T-helper 2 cell treated with Interferon-gamma antibody and Interleukin-4, amounts not matched to agents 5 μg/mL and 100 μg/mL, for 36 hours (primary cell): ENCODE data around the gene ZMYM2.

ENCODE experiments used
- DNase-seq: peaks from one replicate; pipeline ENCODE4 v3.0.0; 2021; ENCODE audit warnings: low spot score
- H3K27ac Mint-ChIP-seq: one replicate; pipeline ENCODE4 v1.8.0; 2021; ENCODE audit warnings: mild to moderate bottlenecking, mixed read lengths
- H3K27me3 Mint-ChIP-seq: one replicate; pipeline ENCODE4 v1.8.0; 2021; ENCODE audit warnings: low read depth, mixed read lengths
- H3K36me3 Mint-ChIP-seq: one replicate; pipeline ENCODE4 v1.8.0; 2021; ENCODE audit warnings: low read depth, mixed read lengths
- H3K4me1 Mint-ChIP-seq: one replicate; pipeline ENCODE4 v1.8.0; 2021; ENCODE audit warnings: low read depth, mixed read lengths
- H3K4me3 Mint-ChIP-seq: one replicate; pipeline ENCODE4 v1.8.0; 2022; ENCODE audit warnings: mild to moderate bottlenecking, moderate library complexity, mixed read lengths
- H3K9me3 Mint-ChIP-seq: one replicate; pipeline ENCODE4 v1.8.0; 2021; ENCODE audit warnings: mixed read lengths

The ZMYM2 gene

GRCh38 chr13:19958155-19959111 is at the start of gene ZMYM2:
ZMYM2 (plus strand) TSS chr13:19958727; CDS start chr13:19993073, 34,346 bp downstream.
- Mint-ChIP-seq H3K27me3 (peaks cover 4% of the 10 kb centered on the region), H3K4me3 (peak within 1 kb of the TSS; percentile 97), H3K36me3 (peaks cover 10% of the 10 kb centered on the region), H3K4me1 (peaks cover 12% of the 10 kb centered on the region), H3K27ac (peak within 1 kb of the TSS; percentile 99), H3K9me3 (no peaks in the 10 kb centered on the region)
- DNase-seq = peak; percentile 98

GRCh38 chr13:19910336-19911072 is 48.0 kb upstream of the ZMYM2 start:
- Mint-ChIP-seq H3K4me1 (no peaks in the 10 kb centered on the region), H3K9me3 (no peaks in the 10 kb centered on the region), H3K27ac (no peak overlapping the region), H3K27me3 (no peaks in the 10 kb centered on the region), H3K36me3 (no peaks in the 10 kb centered on the region), H3K4me3 (no peak overlapping the region)
- no peak for DNase-seq

- Mint-ChIP-seq H3K36me3 (no peaks in the 10 kb centered on the region), H3K4me3 (no peak overlapping the region), H3K27me3 (peaks cover 2% of the 10 kb centered on the region), H3K9me3 (no peaks in the 10 kb centered on the region), H3K4me1 (no peaks in the 10 kb centered on the region), H3K27ac (no peak overlapping the region)
- no peak for DNase-seq
These were observed 31.3 kb upstream of the ZMYM2 start for GRCh38 chr13:19927117-19927748.

- Mint-ChIP-seq H3K4me1 (no peaks in the 10 kb centered on the region), H3K4me3 (no peak overlapping the region), H3K36me3 (no peaks in the 10 kb centered on the region), H3K27me3 (peaks cover 16% of the 10 kb centered on the region), H3K9me3 (no peaks in the 10 kb centered on the region), H3K27ac (no peak overlapping the region)
- no peak for DNase-seq
These were observed 18.4 kb upstream of the ZMYM2 start for GRCh38 chr13:19940106-19940505.

- H3K27ac Mint-ChIP-seq = no peak overlapping the region
- H3K4me1 Mint-ChIP-seq = no peaks in the 10 kb centered on the region
- no peaks in the 10 kb centered on the region for H3K9me3 Mint-ChIP-seq
- no peak overlapping the region for H3K4me3 Mint-ChIP-seq
- DNase-seq = no peak
- no peaks in the 10 kb centered on the region for H3K36me3 Mint-ChIP-seq
- H3K27me3 Mint-ChIP-seq = peaks cover 7% of the 10 kb centered on the region
These were observed 8.2 kb upstream of the ZMYM2 start for GRCh38 chr13:19950374-19950773.

GRCh38 chr13:19952850-19953249 is 5.7 kb upstream of the ZMYM2 start:
- Mint-ChIP-seq H3K36me3 (no peaks in the 10 kb centered on the region), H3K27ac (no peak overlapping the region), H3K27me3 (peaks cover 7% of the 10 kb centered on the region), H3K9me3 (no peaks in the 10 kb centered on the region), H3K4me1 (no peaks in the 10 kb centered on the region), H3K4me3 (no peak overlapping the region)
- no peak for DNase-seq

- no peak overlapping the region for H3K27ac Mint-ChIP-seq
- H3K4me1 Mint-ChIP-seq = peaks cover 5% of the 10 kb centered on the region
- no peaks in the 10 kb centered on the region for H3K36me3 Mint-ChIP-seq
- peaks cover 6% of the 10 kb centered on the region for H3K27me3 Mint-ChIP-seq
- no peak overlapping the region for H3K4me3 Mint-ChIP-seq
- no peaks in the 10 kb centered on the region for H3K9me3 Mint-ChIP-seq
- no peak for DNase-seq
These were observed 2.5 kb upstream of the ZMYM2 start for GRCh38 chr13:19955873-19956559.

GRCh38 chr13:19957320-19958154 is 990 bp upstream of the ZMYM2 start:
- Mint-ChIP-seq H3K36me3 (peaks cover 10% of the 10 kb centered on the region), H3K4me1 (peaks cover 12% of the 10 kb centered on the region), H3K9me3 (no peaks in the 10 kb centered on the region), H3K4me3 (peak overlapping the region; percentile 75), H3K27ac (peak overlapping the region; percentile 90), H3K27me3 (peaks cover 4% of the 10 kb centered on the region)
- DNase-seq = peak; percentile 76

- peaks cover 4% of the 10 kb centered on the region for H3K27me3 Mint-ChIP-seq
- H3K36me3 Mint-ChIP-seq = peaks cover 10% of the 10 kb centered on the region
- H3K27ac Mint-ChIP-seq = peak overlapping the region; percentile 99
- DNase-seq = peak; percentile 69
- peaks cover 12% of the 10 kb centered on the region for H3K4me1 Mint-ChIP-seq
- peak overlapping the region; percentile 97 for H3K4me3 Mint-ChIP-seq
- no peaks in the 10 kb centered on the region for H3K9me3 Mint-ChIP-seq
These were observed 759 bp downstream of the ZMYM2 start for GRCh38 chr13:19959141-19959830.

GRCh38 chr13:19959831-19960652 is 1.5 kb downstream of the ZMYM2 start:
- H3K4me3 Mint-ChIP-seq = peak overlapping the region; percentile 97
- peak overlapping the region; percentile 99 for H3K27ac Mint-ChIP-seq
- H3K27me3 Mint-ChIP-seq = peaks cover 4% of the 10 kb centered on the region
- peak; percentile 83 for DNase-seq
- peaks cover 12% of the 10 kb centered on the region for H3K4me1 Mint-ChIP-seq
- H3K36me3 Mint-ChIP-seq = peaks cover 10% of the 10 kb centered on the region
- H3K9me3 Mint-ChIP-seq = no peaks in the 10 kb centered on the region

- H3K4me1 Mint-ChIP-seq = peaks cover 12% of the 10 kb centered on the region
- peaks cover 2% of the 10 kb centered on the region for H3K27me3 Mint-ChIP-seq
- H3K27ac Mint-ChIP-seq = peak overlapping the region; percentile 99
- H3K9me3 Mint-ChIP-seq = no peaks in the 10 kb centered on the region
- peaks cover 15% of the 10 kb centered on the region for H3K36me3 Mint-ChIP-seq
- DNase-seq = no peak
- H3K4me3 Mint-ChIP-seq = peak overlapping the region; percentile 97
These were observed 2.1 kb downstream of the ZMYM2 start for GRCh38 chr13:19960653-19960976.

- H3K4me1 Mint-ChIP-seq = peaks cover 12% of the 10 kb centered on the region
- H3K27ac Mint-ChIP-seq = peak overlapping the region; percentile 99
- no peak for DNase-seq
- peak overlapping the region; percentile 97 for H3K4me3 Mint-ChIP-seq
- H3K9me3 Mint-ChIP-seq = no peaks in the 10 kb centered on the region
- H3K36me3 Mint-ChIP-seq = peaks cover 18% of the 10 kb centered on the region
- H3K27me3 Mint-ChIP-seq = no peaks in the 10 kb centered on the region
These were observed 3.0 kb downstream of the ZMYM2 start for GRCh38 chr13:19961489-19961888.
